ENCODE data around the gene PACS1. TPM values are rescaled to one million over a fixed set of nuclear protein-coding genes. Genes with fewer than 3 reads are reported as not detected.

Gene PACS1
- total RNA-seq, 1 donor from 2014 or later, result 30.6 TPM

- peak overlapping the region; percentile 59 for H3K27ac Mint-ChIP-seq (ENCODE audit: unreplicated experiment)
- peaks cover 9% of the 10 kb centered on the region for H3K9me3 Mint-ChIP-seq (ENCODE audit: unreplicated experiment)
- peak overlapping the region; percentile 55 for H3K4me3 Mint-ChIP-seq (ENCODE audit: unreplicated experiment)
- H3K4me1 Mint-ChIP-seq (ENCODE audit: low read depth, unreplicated experiment), result peaks cover 36% of the 10 kb centered on the region
- no peaks in the 10 kb centered on the region for H3K36me3 Mint-ChIP-seq (ENCODE audit: unreplicated experiment)
- peak; percentile 100 for DNase-seq
- TF ChIP-seq, protein P1, sequence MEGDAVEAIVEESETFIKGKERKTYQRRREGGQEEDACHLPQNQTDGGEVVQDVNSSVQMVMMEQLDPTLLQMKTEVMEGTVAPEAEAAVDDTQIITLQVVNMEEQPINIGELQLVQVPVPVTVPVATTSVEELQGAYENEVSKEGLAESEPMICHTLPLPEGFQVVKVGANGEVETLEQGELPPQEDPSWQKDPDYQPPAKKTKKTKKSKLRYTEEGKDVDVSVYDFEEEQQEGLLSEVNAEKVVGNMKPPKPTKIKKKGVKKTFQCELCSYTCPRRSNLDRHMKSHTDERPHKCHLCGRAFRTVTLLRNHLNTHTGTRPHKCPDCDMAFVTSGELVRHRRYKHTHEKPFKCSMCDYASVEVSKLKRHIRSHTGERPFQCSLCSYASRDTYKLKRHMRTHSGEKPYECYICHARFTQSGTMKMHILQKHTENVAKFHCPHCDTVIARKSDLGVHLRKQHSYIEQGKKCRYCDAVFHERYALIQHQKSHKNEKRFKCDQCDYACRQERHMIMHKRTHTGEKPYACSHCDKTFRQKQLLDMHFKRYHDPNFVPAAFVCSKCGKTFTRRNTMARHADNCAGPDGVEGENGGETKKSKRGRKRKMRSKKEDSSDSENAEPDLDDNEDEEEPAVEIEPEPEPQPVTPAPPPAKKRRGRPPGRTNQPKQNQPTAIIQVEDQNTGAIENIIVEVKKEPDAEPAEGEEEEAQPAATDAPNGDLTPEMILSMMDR (IDR thresholded peaks at IDR 0.05; ENCODE audit: partially characterized antibody, unreplicated experiment), result peak; percentile 100
- peaks cover 19% of the 10 kb centered on the region for H3K27me3 Mint-ChIP-seq (ENCODE audit: unreplicated experiment)
Observed at GRCh38 chr11:66282468-66283455, 212.7 kb downstream of the PACS1 start.

DNA sequence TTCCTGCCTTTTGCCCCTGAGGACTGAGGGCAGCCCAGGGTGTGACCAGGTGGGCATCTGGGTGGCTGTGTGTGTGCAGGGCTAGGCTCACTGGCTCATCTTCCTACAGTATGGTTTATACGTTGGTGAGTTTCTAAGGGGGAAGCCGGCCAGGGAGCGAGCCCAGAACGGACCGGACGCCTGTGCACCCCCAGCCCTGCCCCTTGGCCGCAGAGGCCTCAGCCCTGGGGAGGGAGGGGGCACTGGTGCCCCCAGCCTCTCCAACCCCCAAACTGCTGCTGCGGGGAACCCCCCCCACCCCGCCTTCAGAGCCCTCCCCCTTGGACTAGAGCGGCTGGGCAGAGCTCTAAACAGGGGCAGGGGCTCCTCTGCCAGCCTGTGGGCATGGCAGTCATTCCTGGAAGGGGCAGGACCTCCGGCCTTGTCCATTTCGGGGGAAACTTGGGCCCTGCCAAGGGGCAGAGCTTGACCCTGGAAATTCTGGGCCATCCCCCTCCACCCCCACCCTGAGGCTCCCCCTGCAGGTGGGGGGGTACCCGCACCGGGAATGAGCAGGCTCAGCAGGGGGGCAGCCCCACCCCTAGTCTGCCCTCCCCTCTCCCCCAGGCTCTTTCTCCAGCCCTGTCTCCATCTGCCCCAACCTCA, 213.5 kb downstream of the PACS1 start:
- TF ChIP-seq, protein P1 (IDR thresholded peaks at IDR 0.05; ENCODE audit: partially characterized antibody, unreplicated experiment), result peak; percentile 12
- Mint-ChIP-seq H3K27ac (ENCODE audit: unreplicated experiment) (peak overlapping the region; percentile 17), H3K27me3 (ENCODE audit: unreplicated experiment) (peaks cover 19% of the 10 kb centered on the region), H3K9me3 (ENCODE audit: unreplicated experiment) (peaks cover 9% of the 10 kb centered on the region), H3K4me1 (ENCODE audit: low read depth, unreplicated experiment) (peaks cover 36% of the 10 kb centered on the region), H3K4me3 (ENCODE audit: unreplicated experiment) (peak overlapping the region; percentile 42), H3K36me3 (ENCODE audit: unreplicated experiment) (no peaks in the 10 kb centered on the region)
- DNase-seq, result no peak

DNA sequence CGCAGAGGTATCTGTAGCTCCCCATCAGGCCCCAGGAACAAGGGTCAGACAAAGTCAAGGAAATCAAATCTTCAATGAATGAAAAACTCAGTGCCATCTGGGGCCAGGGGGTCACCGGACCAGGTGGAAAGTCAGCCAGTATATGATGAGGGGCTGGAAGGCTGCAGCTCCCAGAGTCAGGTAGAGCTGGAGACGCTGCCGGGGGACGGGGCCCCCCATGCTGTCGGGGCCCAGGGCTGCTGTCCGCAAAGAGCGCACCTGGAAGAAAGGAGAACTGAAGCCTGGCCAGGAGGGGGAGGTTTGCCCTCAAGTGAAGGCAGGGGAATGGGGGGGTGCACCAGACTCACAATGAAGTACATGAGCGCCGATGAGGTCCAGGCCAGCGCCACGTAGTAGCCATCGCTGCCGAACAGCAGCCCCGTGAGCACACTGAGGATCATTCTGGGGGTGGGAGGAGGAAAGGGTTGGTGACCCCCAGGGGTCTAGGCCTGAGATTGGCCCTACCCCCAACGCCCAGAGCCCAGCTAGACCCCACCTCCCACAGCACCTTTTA, 214.5 kb downstream of the PACS1 start:
- no peaks in the 10 kb centered on the region for H3K36me3 Mint-ChIP-seq (ENCODE audit: unreplicated experiment)
- peaks cover 11% of the 10 kb centered on the region for H3K9me3 Mint-ChIP-seq (ENCODE audit: unreplicated experiment)
- no peak for DNase-seq
- peaks cover 18% of the 10 kb centered on the region for H3K27me3 Mint-ChIP-seq (ENCODE audit: unreplicated experiment)
- peaks cover 34% of the 10 kb centered on the region for H3K4me1 Mint-ChIP-seq (ENCODE audit: low read depth, unreplicated experiment)
- peak overlapping the region; percentile 28 for H3K27ac Mint-ChIP-seq (ENCODE audit: unreplicated experiment)
- no peak overlapping the region for H3K4me3 Mint-ChIP-seq (ENCODE audit: unreplicated experiment)
- TF ChIP-seq, protein P1 (IDR thresholded peaks at IDR 0.05; ENCODE audit: partially characterized antibody, unreplicated experiment), result no peak

- Mint-ChIP-seq H3K4me1 (ENCODE audit: low read depth, unreplicated experiment) (peaks cover 39% of the 10 kb centered on the region), H3K36me3 (ENCODE audit: unreplicated experiment) (no peaks in the 10 kb centered on the region), H3K27me3 (ENCODE audit: unreplicated experiment) (peaks cover 24% of the 10 kb centered on the region), H3K9me3 (ENCODE audit: unreplicated experiment) (peaks cover 17% of the 10 kb centered on the region), H3K4me3 (ENCODE audit: unreplicated experiment) (peak overlapping the region; percentile 71), H3K27ac (ENCODE audit: unreplicated experiment) (peak overlapping the region; percentile 48)
- DNase-seq, result no peak
- TF ChIP-seq, protein P1 (IDR thresholded peaks at IDR 0.05; ENCODE audit: partially characterized antibody, unreplicated experiment), result no peak
Observed at GRCh38 chr11:66285250-66285947, 215.3 kb downstream of the PACS1 start.

All from glutamatergic neuron (in vitro differentiated cells).